ENCODE measurements around the gene C18orf32.
"Not testable (repeated sequence)": the region's sequence is repeated elsewhere in the genome, so short reads cannot be mapped to it uniquely, and the experiment has no call there.

C18orf32 gene

GRCh38 chr18:49486953-49487710, at the start of gene C18orf32:
Gene C18orf32 (minus strand): TSS chr18:49487234. CDS start chr18:49483748, 3,486 bp downstream.
- Histone ChIP-seq H3K9me3 (ENCODE audit: low read length) (no peaks in the 10 kb centered on the region), H3K27me3 (ENCODE audit: control insufficient read depth in 1 of 2, insufficient read depth in 2 of 2, low read length in 2 of 2) (no peaks in the 10 kb centered on the region), H3K36me3 (ENCODE audit: insufficient read depth, low read length) (peaks cover 45% of the 10 kb centered on the region), H3K9ac (ENCODE audit: low read length) (peak within 1 kb of the TSS; percentile 66), H3K4me3 (ENCODE audit: low read depth in 1 of 2, low read length in 2 of 2) (peak within 1 kb of the TSS; percentile 49 to 76), H3K4me1 (ENCODE audit: insufficient read depth, low read length) (peaks cover 23% of the 10 kb centered on the region), H3K27ac (ENCODE audit: low read depth, low read length) (peak within 1 kb of the TSS; percentile 80)

- H3K9ac ChIP-seq (ENCODE audit: low read length): no peak overlapping the region
Observed at GRCh38 chr18:49534846-49535601, 48.0 kb upstream of the C18orf32 start.

GRCh38 chr18:49531678-49532153, 44.7 kb upstream of the C18orf32 start:
- Histone ChIP-seq H3K4me1 (ENCODE audit: insufficient read depth, low read length) (no peaks in the 10 kb centered on the region), H3K27me3 (ENCODE audit: control insufficient read depth in 1 of 2, insufficient read depth in 2 of 2, low read length in 2 of 2) (no peaks in the 10 kb centered on the region), H3K27ac (ENCODE audit: low read depth, low read length) (no peak overlapping the region), H3K9me3 (ENCODE audit: low read length) (no peaks in the 10 kb centered on the region), H3K9ac (ENCODE audit: low read length) (no peak overlapping the region), H3K4me3 (ENCODE audit: low read depth in 1 of 2, low read length in 2 of 2) (no peak overlapping the region), H3K36me3 (ENCODE audit: insufficient read depth, low read length) (no peaks in the 10 kb centered on the region)

More at GRCh38 chr18:49534846-49535601, 48.0 kb upstream of the C18orf32 start:
- Histone ChIP-seq H3K27ac (ENCODE audit: low read depth, low read length) (no peak overlapping the region), H3K4me3 (ENCODE audit: low read depth in 1 of 2, low read length in 2 of 2) (no peak overlapping the region), H3K27me3 (ENCODE audit: control insufficient read depth in 1 of 2, insufficient read depth in 2 of 2, low read length in 2 of 2) (no peaks in the 10 kb centered on the region), H3K36me3 (ENCODE audit: insufficient read depth, low read length) (no peaks in the 10 kb centered on the region), H3K4me1 (ENCODE audit: insufficient read depth, low read length) (no peaks in the 10 kb centered on the region), H3K9me3 (ENCODE audit: low read length) (no peaks in the 10 kb centered on the region)

GRCh38 chr18:49529596-49529995, 42.6 kb upstream of the C18orf32 start:
- no peaks in the 10 kb centered on the region for H3K27me3 ChIP-seq (ENCODE audit: control insufficient read depth in 1 of 2, insufficient read depth in 2 of 2, low read length in 2 of 2)
- no peak overlapping the region for H3K4me3 ChIP-seq (ENCODE audit: low read depth in 1 of 2, low read length in 2 of 2)
- H3K27ac ChIP-seq (ENCODE audit: low read depth, low read length): no peak overlapping the region
- H3K4me1 ChIP-seq (ENCODE audit: insufficient read depth, low read length): no peaks in the 10 kb centered on the region
- H3K9ac ChIP-seq (ENCODE audit: low read length): no peak overlapping the region
- no peaks in the 10 kb centered on the region for H3K9me3 ChIP-seq (ENCODE audit: low read length)
- no peaks in the 10 kb centered on the region for H3K36me3 ChIP-seq (ENCODE audit: insufficient read depth, low read length)

- Histone ChIP-seq H3K4me1 (ENCODE audit: insufficient read depth, low read length) (no peaks in the 10 kb centered on the region), H3K9ac (ENCODE audit: low read length) (no peak overlapping the region)
Observed at GRCh38 chr18:49527631-49528327, 40.7 kb upstream of the C18orf32 start.

GRCh38 chr18:49525981-49526380, 38.9 kb upstream of the C18orf32 start:
- no peak overlapping the region for H3K9ac ChIP-seq (ENCODE audit: low read length)
- H3K27ac ChIP-seq (ENCODE audit: low read depth, low read length): no peak overlapping the region
- no peaks in the 10 kb centered on the region for H3K36me3 ChIP-seq (ENCODE audit: insufficient read depth, low read length)

More at GRCh38 chr18:49527631-49528327, 40.7 kb upstream of the C18orf32 start:
- Histone ChIP-seq H3K9me3 (ENCODE audit: low read length) (no peaks in the 10 kb centered on the region), H3K27me3 (ENCODE audit: control insufficient read depth in 1 of 2, insufficient read depth in 2 of 2, low read length in 2 of 2) (no peaks in the 10 kb centered on the region), H3K4me3 (ENCODE audit: low read depth in 1 of 2, low read length in 2 of 2) (no peak overlapping the region), H3K27ac (ENCODE audit: low read depth, low read length) (no peak overlapping the region), H3K36me3 (ENCODE audit: insufficient read depth, low read length) (no peaks in the 10 kb centered on the region)

GRCh38 chr18:49524951-49525350, 37.9 kb upstream of the C18orf32 start:
- no peaks in the 10 kb centered on the region for H3K4me1 ChIP-seq (ENCODE audit: insufficient read depth, low read length)
- H3K36me3 ChIP-seq (ENCODE audit: insufficient read depth, low read length): no peaks in the 10 kb centered on the region
- H3K9ac ChIP-seq (ENCODE audit: low read length): no peak overlapping the region
- no peak overlapping the region for H3K4me3 ChIP-seq (ENCODE audit: low read depth in 1 of 2, low read length in 2 of 2)
- H3K27me3 ChIP-seq (ENCODE audit: control insufficient read depth in 1 of 2, insufficient read depth in 2 of 2, low read length in 2 of 2): no peaks in the 10 kb centered on the region
- H3K9me3 ChIP-seq (ENCODE audit: low read length): no peaks in the 10 kb centered on the region
- no peak overlapping the region for H3K27ac ChIP-seq (ENCODE audit: low read depth, low read length)

More at GRCh38 chr18:49525981-49526380, 38.9 kb upstream of the C18orf32 start:
- H3K9me3 ChIP-seq (ENCODE audit: low read length): no peaks in the 10 kb centered on the region
- H3K27me3 ChIP-seq (ENCODE audit: control insufficient read depth in 1 of 2, insufficient read depth in 2 of 2, low read length in 2 of 2): no peaks in the 10 kb centered on the region
- no peak overlapping the region for H3K4me3 ChIP-seq (ENCODE audit: low read depth in 1 of 2, low read length in 2 of 2)
- no peaks in the 10 kb centered on the region for H3K4me1 ChIP-seq (ENCODE audit: insufficient read depth, low read length)

- no peaks in the 10 kb centered on the region for H3K36me3 ChIP-seq (ENCODE audit: insufficient read depth, low read length)
- no peaks in the 10 kb centered on the region for H3K9me3 ChIP-seq (ENCODE audit: low read length)
- no peaks in the 10 kb centered on the region for H3K27me3 ChIP-seq (ENCODE audit: control insufficient read depth in 1 of 2, insufficient read depth in 2 of 2, low read length in 2 of 2)
- H3K4me3 ChIP-seq (ENCODE audit: low read depth in 1 of 2, low read length in 2 of 2): no peak overlapping the region
- H3K4me1 ChIP-seq (ENCODE audit: insufficient read depth, low read length): no peaks in the 10 kb centered on the region
- H3K27ac ChIP-seq (ENCODE audit: low read depth, low read length): no peak overlapping the region
- no peak overlapping the region for H3K9ac ChIP-seq (ENCODE audit: low read length)
Observed at GRCh38 chr18:49524349-49524748, 37.3 kb upstream of the C18orf32 start.

- not testable (repeated sequence) for H3K9me3 ChIP-seq (ENCODE audit: low read length); H3K9ac ChIP-seq (ENCODE audit: low read length); H3K36me3 ChIP-seq (ENCODE audit: insufficient read depth, low read length); H3K4me1 ChIP-seq (ENCODE audit: insufficient read depth, low read length); H3K4me3 ChIP-seq (ENCODE audit: low read depth in 1 of 2, low read length in 2 of 2); H3K27me3 ChIP-seq (ENCODE audit: control insufficient read depth in 1 of 2, insufficient read depth in 2 of 2, low read length in 2 of 2); H3K27ac ChIP-seq (ENCODE audit: low read depth, low read length)
Observed at GRCh38 chr18:49523580-49524093, 36.6 kb upstream of the C18orf32 start.

- Histone ChIP-seq H3K9ac (ENCODE audit: low read length) (no peak overlapping the region), H3K9me3 (ENCODE audit: low read length) (no peaks in the 10 kb centered on the region), H3K36me3 (ENCODE audit: insufficient read depth, low read length) (no peaks in the 10 kb centered on the region), H3K27ac (ENCODE audit: low read depth, low read length) (no peak overlapping the region), H3K27me3 (ENCODE audit: control insufficient read depth in 1 of 2, insufficient read depth in 2 of 2, low read length in 2 of 2) (no peaks in the 10 kb centered on the region), H3K4me1 (ENCODE audit: insufficient read depth, low read length) (no peaks in the 10 kb centered on the region), H3K4me3 (ENCODE audit: low read depth in 1 of 2, low read length in 2 of 2) (no peak overlapping the region)
Observed at GRCh38 chr18:49521216-49521835, 34.3 kb upstream of the C18orf32 start.
